GM19099 (cell line): ENCODE data around the gene MAML3.

Source experiments
- POLR2A ChIP-seq: IDR thresholded peaks from 3 replicates; pipeline ENCODE4 v1.6.1; 2011; ENCODE audit warnings: low read depth; ENCODE audit not compliant: insufficient read length; ENCODE audit errors: extremely low read depth

The MAML3 gene

DNA sequence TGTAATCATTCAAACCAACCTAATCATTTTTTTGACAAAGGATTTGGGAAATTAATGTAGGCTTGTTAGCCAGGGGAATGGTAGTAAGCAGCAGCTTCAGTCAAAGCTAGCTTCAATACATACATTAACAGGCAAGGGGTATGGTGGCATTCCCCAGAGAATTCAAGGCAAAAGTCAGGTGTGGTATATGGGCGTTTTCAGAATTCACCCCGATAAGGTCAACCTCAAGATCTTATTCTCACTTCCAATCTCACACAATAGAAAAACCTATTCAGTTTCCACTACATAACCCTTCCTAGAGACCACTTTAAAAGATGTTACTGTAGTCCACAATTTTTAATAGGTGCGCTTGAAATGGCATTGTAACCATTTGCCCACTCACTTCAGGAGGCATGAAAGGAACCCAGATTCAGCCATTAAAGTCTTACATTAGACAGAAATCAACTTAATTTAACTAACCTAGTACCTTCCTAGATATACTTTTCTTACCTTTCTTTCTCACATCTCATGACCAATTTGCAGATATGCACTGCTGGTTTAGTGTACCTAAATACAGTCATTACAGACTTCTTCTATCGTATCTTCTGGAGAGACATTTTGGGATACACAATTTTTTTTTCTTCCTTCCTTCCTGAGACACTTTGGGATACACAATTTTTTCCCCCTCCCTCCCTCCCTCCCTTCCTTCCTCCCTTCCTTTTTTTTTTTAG lies 34.9 kb downstream of the MAML3 start:
- no peak for TF ChIP-seq POLR2A

GRCh38 chr4:140117947-140118346 lies 36.0 kb downstream of the MAML3 start:
- TF ChIP-seq POLR2A = no peak

DNA sequence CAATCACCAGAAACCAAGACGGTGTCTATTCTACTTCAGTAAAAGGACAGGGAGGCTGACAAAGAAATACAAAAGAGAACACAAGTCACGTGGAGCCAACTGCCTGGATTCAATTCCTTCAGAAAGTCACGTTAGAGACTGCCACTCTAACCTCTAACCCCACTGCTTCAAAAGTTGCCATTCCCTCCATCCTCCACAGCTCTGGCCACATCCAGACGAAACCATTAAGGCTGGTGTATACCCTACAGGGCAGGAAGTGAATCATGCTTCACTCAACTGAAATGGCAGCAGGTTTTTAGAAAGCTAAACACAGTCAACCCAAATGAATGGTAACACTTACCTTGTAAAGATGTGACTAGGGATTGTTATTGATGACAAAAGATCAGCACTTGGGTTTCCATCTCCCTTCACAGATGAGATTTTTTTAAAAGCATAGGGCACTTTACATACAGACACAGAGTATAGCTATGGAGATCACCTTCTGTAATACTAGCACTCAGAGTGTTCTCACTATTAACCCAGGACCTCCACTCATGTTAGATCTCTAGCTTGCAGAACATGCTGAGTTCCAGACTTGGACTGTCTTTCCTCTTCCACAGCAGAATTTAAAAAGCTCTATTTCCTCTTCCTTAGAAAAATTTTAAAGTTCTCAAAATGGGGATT lies 37.4 kb downstream of the MAML3 start:
- TF ChIP-seq POLR2A = no peak

DNA sequence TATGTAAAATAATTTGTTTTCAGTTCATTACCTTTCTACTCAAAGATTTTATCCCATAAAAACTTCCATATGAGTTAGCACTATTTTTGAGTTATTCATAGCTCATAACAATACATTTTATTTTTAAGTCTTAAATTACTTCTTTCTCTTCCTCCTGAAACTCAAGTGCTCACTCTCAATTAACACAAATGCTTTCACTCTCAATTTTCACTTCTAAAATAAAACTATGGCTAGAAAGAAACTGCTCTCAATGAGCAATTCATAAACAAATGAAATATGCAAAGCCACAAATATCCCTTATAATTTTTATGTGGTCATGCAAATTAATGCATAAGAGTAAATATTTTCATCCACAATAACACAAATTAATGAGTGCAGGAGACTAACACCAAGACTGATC lies 38.8 kb downstream of the MAML3 start:
- TF ChIP-seq POLR2A = no peak

DNA sequence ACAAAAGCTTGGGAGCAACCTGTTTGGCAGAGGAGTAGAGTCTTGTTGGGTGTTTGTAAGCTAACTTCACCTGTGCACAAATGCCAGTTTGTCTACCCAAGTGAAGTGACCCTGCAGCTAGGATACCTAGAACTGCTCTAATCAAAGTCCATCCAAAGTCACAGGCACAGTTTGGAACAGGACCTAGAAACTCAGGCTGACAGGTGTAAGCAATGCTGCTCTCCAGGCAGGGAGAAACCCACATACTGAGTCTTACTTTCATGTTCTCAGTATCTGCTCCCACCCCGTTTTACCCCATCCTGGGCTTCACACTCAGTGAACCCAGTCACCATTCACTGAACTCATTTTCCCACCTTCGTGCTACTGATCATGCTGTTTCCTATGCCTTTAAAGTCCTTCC lies 40.3 kb downstream of the MAML3 start:
- no peak for TF ChIP-seq POLR2A

DNA sequence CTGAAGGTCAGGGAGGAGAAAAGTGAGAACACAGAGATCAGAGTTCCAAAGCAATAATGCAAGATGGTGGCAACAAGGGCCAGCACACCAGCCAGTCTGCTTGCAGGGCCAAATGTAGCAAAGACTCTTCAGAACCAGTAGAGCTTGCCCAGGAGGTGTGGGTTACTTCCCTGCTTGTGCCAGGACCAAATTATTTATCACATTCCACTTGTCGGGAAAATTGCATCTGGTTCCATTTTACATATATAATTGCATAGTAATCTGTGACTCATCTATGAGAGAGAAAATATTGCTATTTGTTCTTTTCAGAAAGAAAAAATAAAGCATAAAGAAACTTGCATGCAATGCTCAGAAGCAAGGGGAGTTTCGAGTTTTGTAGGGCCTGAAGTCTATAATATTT lies 41.4 kb downstream of the MAML3 start:
- no peak for TF ChIP-seq POLR2A

GRCh38 chr4:140111256-140111655 lies 42.7 kb downstream of the MAML3 start:
- no peak for TF ChIP-seq POLR2A

- TF ChIP-seq POLR2A = no peak
Measured at GRCh38 chr4:140110542-140111215, 43.3 kb downstream of the MAML3 start.

GRCh38 chr4:140109737-140110136 lies 44.2 kb downstream of the MAML3 start:
- TF ChIP-seq POLR2A = no peak

DNA sequence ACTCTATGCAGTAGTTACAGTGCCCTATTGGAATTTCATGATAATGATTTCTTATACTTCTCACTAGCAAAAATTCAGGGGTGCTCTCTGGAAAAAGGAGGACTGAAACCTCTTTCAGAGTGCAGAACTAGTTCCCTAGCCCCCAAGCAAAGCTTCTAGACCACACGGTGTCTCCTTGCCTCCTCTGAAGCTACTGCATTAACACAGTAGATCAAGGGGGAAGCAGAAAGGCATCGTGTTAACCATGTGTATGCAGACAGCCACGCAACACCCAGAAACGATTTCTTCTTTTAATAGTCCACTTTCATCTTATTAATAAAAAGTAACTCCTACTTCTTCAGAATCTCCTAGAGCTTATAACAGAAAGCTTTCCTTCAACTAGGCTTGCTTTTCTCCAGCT lies 44.7 kb downstream of the MAML3 start:
- no peak for TF ChIP-seq POLR2A

GRCh38 chr4:140108713-140109230 lies 45.2 kb downstream of the MAML3 start:
- no peak for TF ChIP-seq POLR2A

DNA sequence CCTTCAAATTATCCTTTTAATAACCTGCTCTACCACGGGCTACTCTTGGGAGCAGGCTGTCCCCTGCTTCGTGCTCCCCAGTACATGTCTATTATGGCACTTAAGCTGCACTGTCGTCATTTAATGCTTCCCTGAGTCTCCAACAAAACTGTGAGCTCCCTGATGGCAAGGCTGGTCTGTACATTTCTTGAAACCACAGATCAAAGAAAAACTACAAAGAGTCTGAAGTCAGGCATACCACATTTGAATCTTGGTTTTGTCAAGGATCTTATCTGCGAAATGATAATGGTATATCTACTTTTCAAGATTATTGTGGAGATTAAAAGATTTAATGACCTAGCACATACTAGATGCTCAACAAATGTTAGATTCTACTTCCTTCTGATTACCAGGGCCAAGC lies 45.7 kb downstream of the MAML3 start:
- no peak for TF ChIP-seq POLR2A

GRCh38 chr4:140106289-140106844 lies 47.6 kb downstream of the MAML3 start:
- no peak for TF ChIP-seq POLR2A

GRCh38 chr4:140105436-140105835 lies 48.5 kb downstream of the MAML3 start:
- no peak for TF ChIP-seq POLR2A

GRCh38 chr4:140103676-140104075 lies 50.3 kb downstream of the MAML3 start:
- TF ChIP-seq POLR2A = no peak

GRCh38 chr4:140102421-140102820 lies 51.6 kb downstream of the MAML3 start:
- no peak for TF ChIP-seq POLR2A

- no peak for TF ChIP-seq POLR2A
Measured at GRCh38 chr4:140100771-140101170, 53.2 kb downstream of the MAML3 start.
